GM12878 (cell line): ENCODE measurements around the gene GRM7.

ENCODE experiments used
- EZH2 ChIP-seq: IDR thresholded peaks from 2 replicates; pipeline ENCODE4 v1.6.1; 2012; ENCODE audit warnings: low read depth, mild to moderate bottlenecking, control low read depth, inconsistent platforms, low read length, borderline replicate concordance; ENCODE audit not compliant: control insufficient read depth
- HCFC1 ChIP-seq: fragments of 150-350 bp; IDR thresholded peaks from 2 replicates; pipeline ENCODE4 v1.6.1; 2014; ENCODE audit warnings: low read length
- SP1 ChIP-seq: IDR thresholded peaks from one replicate; pipeline ENCODE4 v1.6.1; 2011; ENCODE audit warnings: low read depth, low read length

- no peak for TF ChIP-seq SP1
- no peak for TF ChIP-seq HCFC1
- no peak for TF ChIP-seq EZH2
Measured at GRCh38 chr3:7074217-7074616, 213.3 kb downstream of the GRM7 start.
